NCI-H2081 treated with DMSO at 0.1 percent for 48 hours (cell line): ENCODE data around the gene SSTR1.
A peak's percentile ranks its signal among the peaks of the same experiment; 100 is the strongest.

Source experiments
- DNase-seq: peaks from one replicate; lab custom pipeline; 2025; lab: John Stamatoyannopoulos, UW

The SSTR1 gene

GRCh38 chr14:38243696-38244240 is 36.1 kb downstream of the SSTR1 start:
- no peak for DNase-seq

- no peak for DNase-seq
Measured at GRCh38 chr14:38248321-38249028, 40.8 kb downstream of the SSTR1 start.

- DNase-seq = no peak
Measured at GRCh38 chr14:38250331-38250730, 42.6 kb downstream of the SSTR1 start.

- DNase-seq = peak; percentile 13
Measured at GRCh38 chr14:38252066-38252710, 44.5 kb downstream of the SSTR1 start.

- DNase-seq = no peak
Measured at GRCh38 chr14:38253676-38254075, 46.0 kb downstream of the SSTR1 start.

GRCh38 chr14:38254571-38255407 is 47.1 kb downstream of the SSTR1 start:
- no peak for DNase-seq

- DNase-seq = no peak
Measured at GRCh38 chr14:38255408-38255672, 47.6 kb downstream of the SSTR1 start.

GRCh38 chr14:38255673-38256532 is 48.2 kb downstream of the SSTR1 start, which contains the start of gene CLEC14A:
CLEC14A (minus strand) TSS chr14:38256093; CDS start chr14:38256022, 71 bp downstream.
- no peak for DNase-seq

- no peak for DNase-seq
Measured at GRCh38 chr14:38256533-38256840, 48.8 kb downstream of the SSTR1 start.

- DNase-seq = no peak
Measured at GRCh38 chr14:38257507-38257906, 49.8 kb downstream of the SSTR1 start.

GRCh38 chr14:38261620-38262019 is 53.9 kb downstream of the SSTR1 start:
- DNase-seq = no peak
